Activated CD4-positive, alpha-beta T cell treated with anti-CD3 and anti-CD28 coated beads for 4 hours (primary cell): ENCODE measurements around the gene STK10.

Source experiments
- DNase-seq, 2 donors: peaks; one replicate each; pipeline ENCODE4 v3.0.0-alpha.2; 2020

The STK10 gene

GRCh38 chr5:172104801-172105701 lies 83.0 kb downstream of the STK10 start:
- no peak for DNase-seq

- DNase-seq: no peak
These were observed 84.0 kb downstream of the STK10 start for GRCh38 chr5:172104021-172104420.

- DNase-seq: no peak
These were observed 85.0 kb downstream of the STK10 start for GRCh38 chr5:172102913-172103626.

DNA sequence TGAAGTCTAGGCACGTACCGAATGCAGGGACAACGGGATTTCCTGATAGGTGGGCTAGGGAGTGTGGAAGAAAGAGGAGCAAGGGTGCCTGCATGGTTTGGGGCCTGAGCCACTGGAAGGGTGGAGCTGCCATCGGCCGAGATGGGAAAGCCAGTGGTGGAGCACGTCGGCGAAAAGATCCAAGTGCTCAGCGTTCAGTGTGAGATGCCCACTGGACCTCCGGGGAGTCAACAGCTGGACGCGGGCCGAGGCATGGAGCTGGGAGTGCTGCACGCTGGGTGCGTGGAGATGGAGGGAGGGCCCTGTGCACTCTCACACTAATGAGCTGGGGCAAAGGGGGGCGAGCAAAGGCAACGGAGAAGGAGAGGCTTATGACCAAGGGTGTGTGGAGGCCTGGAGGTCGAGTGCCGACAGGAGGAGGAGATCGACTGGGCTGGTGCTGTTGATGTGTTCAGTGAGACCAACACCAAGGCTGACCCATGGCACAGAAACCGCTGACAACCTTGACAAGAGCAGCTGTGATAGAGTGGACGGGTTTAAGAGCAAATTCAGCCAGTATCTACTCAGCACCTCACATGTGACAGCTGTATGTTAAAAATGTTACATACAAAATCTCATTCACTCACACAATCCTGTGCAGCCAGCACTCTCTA lies 85.7 kb downstream of the STK10 start:
- no peak for DNase-seq

DNA sequence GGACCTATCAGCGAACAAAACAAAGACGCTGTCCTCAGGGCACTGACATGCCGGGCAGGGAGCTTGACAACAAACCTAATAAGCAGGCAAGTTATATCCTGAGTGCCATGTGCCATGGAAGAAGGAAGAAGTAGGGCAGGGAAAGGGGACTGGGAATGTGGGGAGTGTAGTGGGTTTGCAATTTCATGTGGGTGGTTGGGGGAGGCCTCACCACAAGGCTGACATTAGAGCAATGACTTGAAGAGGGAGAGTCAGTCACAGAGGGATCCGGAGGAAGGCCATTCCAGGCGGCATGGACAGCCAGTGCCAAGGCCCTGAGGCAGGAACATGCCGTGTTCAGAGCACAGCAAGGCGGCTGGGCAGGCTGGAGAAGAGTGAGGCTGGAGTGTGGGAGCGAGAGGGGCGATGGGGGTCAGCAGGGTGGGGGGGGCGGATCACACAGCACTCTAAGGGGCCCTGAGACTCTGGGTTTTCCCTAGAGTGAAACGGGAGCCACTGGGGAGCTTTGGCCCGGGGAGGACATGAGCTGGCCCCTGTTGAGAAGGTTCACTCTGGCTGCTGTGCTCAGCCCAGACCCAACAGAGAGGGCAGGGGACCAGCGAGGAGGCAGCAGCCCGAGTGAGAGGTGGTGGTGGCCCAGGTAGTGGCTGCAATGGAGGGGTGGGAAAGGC lies 86.3 kb downstream of the STK10 start:
- no peak for DNase-seq

DNA sequence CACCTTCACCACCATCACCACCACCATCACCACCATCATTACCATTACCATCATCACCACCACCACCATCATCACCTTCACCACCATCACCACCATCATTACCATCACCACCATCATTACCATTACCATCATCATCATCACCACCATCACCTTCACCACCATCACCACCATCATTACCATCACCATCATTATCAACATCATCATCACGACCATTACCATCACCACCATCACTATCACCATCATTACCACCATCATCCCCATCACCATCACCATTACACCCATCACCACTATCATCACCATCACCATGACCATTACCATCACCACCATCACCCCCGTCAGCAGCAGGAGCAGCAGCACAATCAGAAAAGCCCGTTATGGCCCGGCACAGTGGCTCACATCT lies 89.1 kb downstream of the STK10 start:
- no peak for DNase-seq

- DNase-seq: no peak
These were observed 90.0 kb downstream of the STK10 start for GRCh38 chr5:172098046-172098445.

GRCh38 chr5:172097356-172097755 lies 90.7 kb downstream of the STK10 start:
- DNase-seq: no peak

GRCh38 chr5:172096207-172096940 lies 91.7 kb downstream of the STK10 start:
- DNase-seq: no peak

DNA sequence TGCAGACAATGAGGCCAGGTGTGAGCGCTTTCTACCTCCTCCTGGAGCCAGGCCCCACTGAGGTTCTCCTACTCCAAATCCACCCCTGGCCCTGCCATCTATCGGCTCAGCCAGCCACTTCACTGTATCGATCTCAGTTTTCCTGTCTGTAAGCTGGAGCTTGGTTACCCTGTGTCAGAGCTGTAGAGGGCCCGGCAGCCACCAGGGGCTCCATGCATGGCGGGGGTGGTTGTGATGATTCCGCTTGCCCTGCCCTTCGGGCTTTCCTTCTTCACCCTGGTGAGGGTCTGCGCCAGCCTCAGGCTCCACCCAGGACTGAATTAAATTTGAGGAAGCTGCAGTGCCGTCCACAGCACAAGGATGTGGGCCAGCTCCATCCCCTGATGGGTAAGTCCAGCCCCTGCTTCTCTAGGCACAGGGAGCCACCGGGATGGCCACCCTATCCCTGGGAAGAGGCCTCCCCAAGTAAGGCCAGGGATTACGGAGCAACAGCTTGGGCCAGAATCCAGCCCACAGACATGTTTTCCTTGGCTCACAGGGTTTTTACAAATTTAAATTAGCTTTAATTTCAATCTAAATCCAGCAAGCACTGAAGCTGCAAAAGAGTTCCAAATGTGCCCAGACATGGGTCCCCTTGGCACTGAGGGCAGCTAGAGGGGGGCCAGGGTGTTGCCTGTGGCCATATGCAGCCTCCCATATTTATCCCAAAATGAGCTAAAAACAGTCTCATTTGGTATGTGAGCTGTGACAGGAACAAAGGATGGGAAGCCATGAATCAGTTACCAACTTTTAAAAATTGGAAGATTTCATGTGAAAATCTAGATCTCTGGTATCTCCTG lies 92.4 kb downstream of the STK10 start:
- DNase-seq: no peak

DNA sequence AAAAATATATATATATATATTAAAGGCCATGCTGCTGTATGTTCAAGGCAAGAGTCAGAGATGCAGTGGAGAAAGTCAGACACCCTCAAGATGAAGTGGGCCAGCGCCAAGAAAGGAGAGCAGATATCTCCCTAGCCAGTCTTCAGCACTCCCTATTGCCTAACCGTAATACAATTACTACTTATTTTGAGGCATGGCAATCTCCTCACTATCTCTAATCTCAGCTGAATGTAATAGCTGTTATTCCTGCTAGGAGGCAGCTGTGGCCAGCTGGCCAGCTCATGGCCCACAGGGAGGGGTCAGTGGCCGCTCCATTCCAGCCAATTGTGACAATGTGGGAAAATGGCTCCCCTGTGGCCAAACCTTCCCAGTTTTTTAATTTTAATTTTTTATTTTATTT lies 94.1 kb downstream of the STK10 start:
- no peak for DNase-seq

DNA sequence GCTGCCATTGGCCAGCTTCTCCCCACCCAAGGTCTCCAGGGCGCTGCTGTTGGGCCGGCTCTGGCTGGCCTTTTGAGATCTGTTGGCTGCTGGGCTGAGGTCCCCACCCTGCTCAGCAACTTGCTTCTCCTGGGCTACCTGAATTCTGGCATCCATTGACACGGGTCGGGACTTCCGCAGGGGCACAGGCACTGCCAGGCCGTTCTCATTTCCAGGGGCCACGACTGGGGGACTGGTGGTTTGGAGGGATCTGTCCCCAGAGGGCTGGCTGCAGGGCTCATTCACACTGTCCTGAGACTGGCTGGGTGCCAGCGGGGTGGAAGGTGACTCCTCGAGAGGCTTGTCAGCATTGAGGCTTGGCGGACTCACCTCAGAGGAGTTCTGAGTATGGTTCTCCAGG lies 94.5 kb downstream of the STK10 start:
- DNase-seq: no peak

- DNase-seq: no peak
These were observed 95.9 kb downstream of the STK10 start for GRCh38 chr5:172091956-172092732.

DNA sequence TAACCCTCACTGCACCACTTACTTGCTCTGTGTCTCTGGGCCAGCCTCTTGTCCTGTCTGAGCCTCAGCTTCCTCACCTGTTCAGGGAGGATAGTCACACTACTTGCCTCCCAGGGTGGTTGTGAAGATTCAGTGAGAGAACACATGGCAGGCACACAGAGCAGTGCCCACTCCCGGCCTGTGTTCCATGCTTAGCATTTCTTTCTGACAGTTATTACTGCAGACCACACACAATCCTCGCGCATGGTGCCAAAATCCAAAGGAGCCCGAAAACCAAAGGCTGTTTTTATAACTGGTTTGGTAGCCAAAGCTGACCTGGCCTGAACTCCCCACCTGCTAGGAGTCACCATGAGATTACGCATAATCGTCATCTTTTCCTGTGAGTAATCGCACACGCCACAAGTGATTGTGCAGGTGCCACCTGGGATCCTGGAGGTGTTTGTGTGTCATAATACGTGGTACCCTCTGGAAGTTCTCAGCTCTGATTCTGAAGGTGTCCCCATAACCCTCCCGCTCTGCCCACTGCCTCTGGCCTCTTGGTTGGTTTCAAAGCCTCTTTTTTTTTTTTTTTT lies 97.0 kb downstream of the STK10 start:
- no peak for DNase-seq

DNA sequence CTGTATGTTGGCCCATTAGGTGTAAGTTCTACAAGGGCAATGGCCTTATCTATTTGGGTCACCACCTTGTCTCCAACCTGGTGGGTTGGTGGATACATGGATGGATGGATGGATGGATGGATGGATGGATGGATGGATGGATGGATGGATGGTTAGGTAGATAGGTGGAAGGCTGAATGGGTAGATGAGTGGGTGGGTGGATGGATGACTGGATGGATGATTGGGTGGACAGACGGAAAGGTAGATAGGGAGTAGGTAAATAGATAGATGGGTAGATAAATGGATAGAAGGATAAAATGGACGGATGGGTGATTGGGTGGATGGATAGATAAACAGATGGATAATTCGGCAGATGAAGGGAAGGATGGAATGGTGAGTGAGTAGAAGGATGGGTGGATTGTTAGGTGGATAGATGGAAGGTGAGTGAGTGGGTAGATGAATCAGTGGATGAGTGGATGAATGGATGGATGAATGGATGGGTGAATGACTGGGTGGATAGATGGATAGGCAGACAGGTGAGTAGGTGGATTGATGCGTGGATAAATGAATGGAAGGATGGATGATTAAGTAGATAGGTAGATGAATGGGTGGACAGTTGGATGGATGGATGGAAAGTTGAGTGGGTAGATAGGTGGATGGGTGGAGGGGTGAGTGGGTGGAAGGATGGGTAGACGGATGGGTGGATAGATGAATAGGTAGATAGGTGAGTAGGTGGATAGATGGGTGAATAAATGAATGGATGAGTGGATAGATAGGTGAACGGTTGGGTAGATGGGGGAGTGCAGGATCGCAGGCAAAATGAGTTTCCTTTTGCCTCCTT lies 98.5 kb downstream of the STK10 start:
- DNase-seq: no peak

DNA sequence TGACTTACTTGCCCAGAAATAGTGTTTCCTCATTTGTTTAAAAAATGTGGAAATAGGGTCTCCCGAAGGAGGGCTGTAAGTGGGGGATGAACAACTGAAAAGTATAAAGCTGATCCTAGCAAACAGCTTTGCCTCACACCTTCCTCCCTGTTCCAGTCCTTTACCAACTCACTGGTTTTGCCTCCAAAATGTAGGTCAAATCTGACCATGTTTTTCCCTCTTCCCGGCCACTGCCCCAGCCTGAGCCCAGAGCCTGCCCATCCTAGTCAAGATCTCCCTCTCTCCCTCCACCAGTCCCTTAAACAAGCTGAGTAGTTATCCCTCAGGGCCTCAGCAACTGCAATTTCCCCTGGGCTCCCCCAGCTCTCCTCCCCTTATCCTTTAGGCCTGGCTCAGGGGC lies 99.2 kb downstream of the STK10 start:
- no peak for DNase-seq

GRCh38 chr5:172086194-172086975 lies 101.6 kb downstream of the STK10 start:
- DNase-seq: no peak

GRCh38 chr5:172085738-172086137 lies 102.3 kb downstream of the STK10 start:
- no peak for DNase-seq

DNA sequence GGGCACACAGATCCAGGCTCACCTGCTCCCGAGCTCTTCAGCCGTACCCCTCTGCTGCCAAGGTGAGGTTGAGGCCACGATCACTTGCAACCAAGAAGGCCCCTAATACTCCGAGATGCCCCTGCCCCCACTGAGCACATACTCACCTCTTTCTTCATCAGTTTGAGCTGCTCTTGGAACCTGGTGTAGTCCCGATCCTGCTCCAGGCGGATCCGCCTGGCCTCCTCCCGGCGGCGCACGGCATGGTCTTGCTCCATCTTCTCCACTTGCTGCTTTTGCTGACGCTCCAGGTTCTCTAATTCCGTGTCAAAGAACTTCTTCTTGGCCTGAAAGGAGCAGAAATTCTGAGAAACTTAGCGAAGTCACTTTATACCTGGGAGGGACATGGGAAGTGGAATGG lies 105.8 kb downstream of the STK10 start:
- no peak for DNase-seq
